Fibroblast of upper back skin (primary cell): ENCODE results near the gene PLD4.

ENCODE experiments used
- DNase-seq: peaks from one replicate; pipeline ENCODE4 v3.0.0-alpha.2; 2013

PLD4 gene

GRCh38 chr14:104929268-104930230, 4.9 kb downstream of the PLD4 start:
- no peak for DNase-seq

- no peak for DNase-seq
Observed at GRCh38 chr14:104930526-104931303, 6.0 kb downstream of the PLD4 start.

DNA sequence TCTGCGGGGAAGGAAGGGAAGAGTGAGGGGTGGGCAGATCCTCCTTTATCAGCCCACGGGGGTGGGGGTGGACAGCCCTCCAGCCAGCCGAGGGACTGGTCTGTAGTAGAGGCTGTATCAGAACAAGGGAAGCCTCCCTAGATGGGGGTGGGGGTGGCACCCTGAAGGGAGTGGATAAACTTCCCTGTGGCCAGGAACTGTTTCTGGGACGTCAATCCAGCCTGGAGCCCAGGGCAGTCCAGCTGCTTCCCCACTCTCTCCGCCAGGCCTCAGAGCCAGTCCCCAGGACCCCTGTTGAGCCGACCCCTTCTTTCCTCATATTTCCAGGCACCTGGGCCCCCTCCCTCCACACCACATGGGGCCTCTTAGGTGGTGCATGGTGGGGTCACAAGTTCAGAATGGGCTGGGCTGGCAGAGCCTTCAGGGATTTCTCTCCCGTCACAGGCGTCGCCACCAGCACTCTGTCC, 6.7 kb downstream of the PLD4 start:
- DNase-seq = no peak

- DNase-seq = no peak
Observed at GRCh38 chr14:104931771-104932675, 7.3 kb downstream of the PLD4 start.

DNA sequence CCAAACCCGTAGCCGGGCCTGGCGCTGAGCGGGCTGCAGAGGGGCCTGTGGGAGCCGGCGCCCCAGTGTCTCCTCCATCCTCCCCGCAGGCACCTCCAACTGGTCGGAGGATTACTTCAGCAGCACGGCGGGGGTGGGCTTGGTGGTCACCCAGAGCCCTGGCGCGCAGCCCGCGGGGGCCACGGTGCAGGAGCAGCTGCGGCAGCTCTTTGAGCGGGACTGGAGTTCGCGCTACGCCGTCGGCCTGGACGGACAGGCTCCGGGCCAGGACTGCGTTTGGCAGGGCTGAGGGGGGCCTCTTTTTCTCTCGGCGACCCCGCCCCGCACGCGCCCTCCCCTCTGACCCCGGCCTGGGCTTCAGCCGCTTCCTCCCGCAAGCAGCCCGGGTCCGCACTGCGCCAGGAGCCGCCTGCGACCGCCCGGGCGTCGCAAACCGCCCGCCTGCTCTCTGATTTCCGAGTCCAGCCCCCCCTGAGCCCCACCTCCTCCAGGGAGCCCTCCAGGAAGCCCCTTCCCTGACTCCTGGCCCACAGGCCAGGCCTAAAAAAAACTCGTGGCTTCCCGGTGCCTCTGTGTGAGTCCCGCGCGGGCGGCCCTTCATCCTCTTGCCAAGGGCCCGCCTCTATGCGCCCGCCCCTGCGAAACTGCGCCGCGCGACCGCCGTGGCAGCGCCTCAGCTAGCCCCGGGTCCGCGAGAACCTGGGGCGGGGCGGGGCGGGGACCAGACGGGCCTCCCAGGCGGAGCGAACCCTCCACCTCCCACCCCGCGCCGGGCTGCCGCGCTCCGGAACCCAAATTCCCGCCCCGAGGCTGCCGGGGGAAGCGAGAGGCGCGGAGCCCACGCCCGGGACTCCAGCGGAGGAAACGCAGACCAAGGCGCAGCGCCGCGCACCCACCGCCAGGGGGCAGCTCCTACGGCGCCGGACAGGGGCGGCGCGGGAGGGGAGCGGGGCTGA, 8.3 kb downstream of the PLD4 start:
- peak; percentile 79 for DNase-seq

DNA sequence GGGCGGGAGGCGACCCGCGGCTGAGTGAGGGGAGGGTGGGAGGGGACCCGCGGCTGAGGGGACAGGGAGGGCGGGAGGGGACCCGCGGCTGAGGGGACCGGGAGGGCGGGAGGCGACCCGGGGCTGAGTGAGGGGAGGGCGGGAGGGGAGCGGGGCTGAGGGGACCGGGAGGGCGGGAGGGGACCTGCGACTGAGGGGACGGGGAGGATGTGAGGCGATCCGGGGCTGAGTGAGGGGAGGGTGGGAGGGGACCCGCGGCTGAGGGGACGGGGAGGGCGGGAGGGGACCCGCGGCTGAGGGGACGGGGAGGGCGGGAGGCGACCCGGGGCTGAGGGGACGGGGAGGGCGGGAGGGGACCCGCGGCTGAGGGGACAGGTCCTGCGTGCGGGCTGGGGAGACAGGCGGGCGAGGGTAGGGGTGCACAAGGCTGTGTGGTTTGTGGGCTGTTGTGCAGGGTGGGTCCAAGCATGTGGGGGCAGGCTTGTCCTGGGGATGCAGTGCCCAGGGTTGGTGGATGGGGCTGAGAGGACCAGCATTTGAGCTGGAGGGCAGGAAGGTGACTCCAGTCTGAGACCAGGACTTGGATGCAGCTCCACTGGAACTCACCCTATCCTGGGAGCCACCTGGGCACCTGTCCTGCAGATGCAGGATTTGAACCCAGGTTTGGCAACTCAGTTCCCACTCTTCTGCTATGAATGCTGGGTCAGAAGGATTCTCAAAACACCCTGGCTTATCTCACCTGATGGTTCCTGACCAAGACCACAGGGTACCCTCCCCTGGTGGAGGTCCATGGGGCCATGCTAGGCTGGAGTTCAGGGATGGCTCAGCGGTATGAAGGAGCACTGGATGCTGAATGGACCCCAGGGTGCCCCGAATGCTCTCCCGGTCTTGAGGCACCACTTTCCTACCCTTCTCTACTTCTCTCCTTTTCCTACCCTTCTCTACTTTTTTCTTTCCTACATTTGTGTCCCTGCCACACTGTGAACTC, 9.4 kb downstream of the PLD4 start:
- DNase-seq = no peak

GRCh38 chr14:104935026-104935650, 10.5 kb downstream of the PLD4 start:
- no peak for DNase-seq

DNA sequence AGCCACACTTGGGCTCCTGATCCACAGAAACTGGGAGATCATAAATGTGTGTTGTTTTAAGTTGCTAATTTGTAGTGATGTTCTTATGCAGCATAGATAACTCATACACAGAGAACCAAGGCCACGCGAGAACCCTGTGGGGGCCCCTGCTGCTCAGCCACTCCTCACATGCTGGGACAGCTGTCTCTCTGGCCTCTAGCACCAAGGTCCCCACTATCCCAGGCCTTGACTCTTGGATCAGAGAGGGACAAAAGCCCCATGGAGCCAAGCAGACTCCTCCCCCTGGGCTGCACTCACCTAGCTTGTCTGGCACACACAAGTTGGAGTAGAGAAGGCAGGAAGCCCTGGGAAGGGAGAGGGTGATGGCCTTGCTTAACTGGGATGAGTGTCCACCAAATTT, 11.3 kb downstream of the PLD4 start:
- no peak for DNase-seq

GRCh38 chr14:104936361-104937155, 11.9 kb downstream of the PLD4 start:
- DNase-seq = no peak

DNA sequence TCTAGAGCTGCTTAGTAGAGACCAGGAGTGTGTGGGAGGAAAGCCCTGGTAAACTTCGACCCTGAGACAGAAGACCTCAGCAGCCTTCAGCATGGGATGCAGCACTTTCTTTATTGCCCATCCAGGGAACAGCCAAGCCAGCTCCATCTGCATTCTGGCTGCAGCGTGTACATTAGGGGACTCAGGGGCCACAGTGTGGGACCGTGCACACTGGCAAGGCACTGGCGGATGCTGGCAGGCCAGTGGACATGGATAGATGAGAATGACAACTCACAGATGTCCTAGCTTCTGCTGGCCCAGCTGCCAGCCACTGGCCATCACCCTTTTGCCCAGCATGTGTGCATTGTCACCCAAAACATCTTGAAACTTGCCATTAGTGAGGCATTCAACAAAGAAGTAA, 12.5 kb downstream of the PLD4 start:
- no peak for DNase-seq

DNA sequence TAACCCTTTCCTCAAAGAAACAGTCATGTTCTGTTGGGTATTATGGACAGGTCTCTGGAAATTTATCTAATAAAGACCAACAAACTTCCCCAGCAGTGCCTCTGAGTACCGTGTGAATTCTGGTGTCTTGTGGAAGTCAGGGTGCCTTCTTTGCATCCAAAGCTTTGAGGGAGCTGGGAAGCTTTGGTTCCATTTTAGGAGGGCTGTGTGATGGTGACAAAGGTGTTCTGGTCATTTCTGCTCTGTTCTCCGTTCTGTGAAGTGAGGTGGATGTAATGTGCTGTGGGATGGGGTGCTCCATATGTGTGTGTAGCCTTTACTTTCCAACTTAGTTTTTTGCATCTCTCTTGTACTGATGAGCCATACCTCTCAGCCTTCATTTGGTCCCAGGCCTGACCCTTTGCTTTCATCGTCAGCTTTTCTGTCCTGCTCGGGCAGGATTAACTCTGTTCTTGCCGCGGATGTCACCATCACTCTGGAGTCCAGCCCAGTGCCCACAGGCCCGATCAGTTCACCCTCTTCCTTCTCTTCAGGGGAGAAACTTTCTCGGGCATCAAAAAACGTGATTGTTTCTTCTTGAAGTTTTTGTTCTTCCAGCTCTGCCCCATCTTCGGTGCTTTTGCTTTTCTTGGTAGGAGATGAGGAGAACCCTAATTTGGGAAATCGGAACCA, 13.2 kb downstream of the PLD4 start:
- DNase-seq = no peak

GRCh38 chr14:104938436-104938835, 13.8 kb downstream of the PLD4 start:
- no peak for DNase-seq

GRCh38 chr14:104938960-104939359, 14.3 kb downstream of the PLD4 start:
- no peak for DNase-seq

GRCh38 chr14:104939666-104940410, 15.2 kb downstream of the PLD4 start:
- no peak for DNase-seq

- DNase-seq = no peak
Observed at GRCh38 chr14:104940526-104941150, 16.0 kb downstream of the PLD4 start.

- DNase-seq = no peak
Observed at GRCh38 chr14:104941508-104942365, 17.1 kb downstream of the PLD4 start.
